Natural killer cell (primary cell): Measurements from ENCODE around the gene TSBP1. TPM values are rescaled to one million over a fixed set of nuclear protein-coding genes. Genes with fewer than 3 reads are reported as not detected.
"Not testable (repeated sequence)": the region's sequence is repeated elsewhere in the genome, so short reads cannot be mapped to it uniquely, and the experiment has no call there.

ENCODE experiments used
- ATAC-seq, 3 donors: fragments of 150-1000 bp in 2 of 3; fragments of 200-7000 bp in 1 of 3; cut with Tn5 transposase; 1 replicate in 1 of 3; 2 replicates in 2 of 3; pipeline ENCODE4 v1.10.0; 2021; ENCODE audit warnings: mild to moderate bottlenecking in 2 of 3, moderate library complexity in 2 of 3
- DNase-seq, 2 donors: peaks; one replicate each; pipeline versions ENCODE4 v3.0.0 to v3.0.0-alpha.2; 2013 to 2021; ENCODE audit warnings: mixed read lengths in 1 of 2
- H3K27ac ChIP-seq: one replicate; pipeline ENCODE4 v1.5.1; 2013; ENCODE audit warnings: mild to moderate bottlenecking, low read length
- H3K27me3 ChIP-seq: one replicate; pipeline ENCODE4 v1.6.1; 2013; ENCODE audit warnings: low read length; ENCODE audit not compliant: control insufficient read depth, insufficient read depth
- H3K36me3 ChIP-seq: one replicate; pipeline ENCODE4 v1.6.1; 2013; ENCODE audit warnings: low read length; ENCODE audit not compliant: control insufficient read depth, insufficient read depth
- H3K4me1 ChIP-seq: one replicate; pipeline ENCODE4 v1.6.1; 2013; ENCODE audit warnings: low read length; ENCODE audit not compliant: control insufficient read depth, insufficient read depth
- H3K4me3 ChIP-seq: one replicate; pipeline ENCODE4 v1.5.1; 2013; ENCODE audit warnings: low read length
- H3K9me3 ChIP-seq: one replicate; pipeline ENCODE4 v1.6.1; 2013; ENCODE audit warnings: low read length; ENCODE audit not compliant: control insufficient read depth, insufficient read depth
- H3K27ac Mint-ChIP-seq, 2 donors: one replicate each; pipeline ENCODE4 v1.8.0; 2022; ENCODE audit warnings: mild to moderate bottlenecking in 2 of 2, mixed read lengths in 2 of 2, moderate library complexity in 1 of 2
- H3K27me3 Mint-ChIP-seq, 2 donors: one replicate each; pipeline ENCODE4 v1.8.0; 2022; ENCODE audit warnings: low read depth in 2 of 2, mixed read lengths in 2 of 2
- H3K36me3 Mint-ChIP-seq: one replicate; pipeline ENCODE4 v1.8.0; 2022; ENCODE audit warnings: mixed read lengths
- H3K4me1 Mint-ChIP-seq, 2 donors: one replicate each; pipeline ENCODE4 v1.8.0; 2022; ENCODE audit warnings: mixed read lengths in 2 of 2
- H3K4me3 Mint-ChIP-seq: one replicate; pipeline ENCODE4 v1.8.0; 2022; ENCODE audit warnings: mild to moderate bottlenecking, moderate library complexity, mixed read lengths
- H3K9me3 Mint-ChIP-seq, 2 donors: one replicate each; pipeline ENCODE4 v1.8.0; 2022; ENCODE audit warnings: mixed read lengths in 2 of 2
- CTCF ChIP-seq: fragments of 200-600 bp; IDR thresholded peaks from one replicate; pipeline ENCODE4 v1.8.0; 2022; ENCODE audit warnings: antibody characterized with exemption
- WGBS: methylation state at CpG from one replicate; pipeline ENCODE4 v1.1.7; 2013; ENCODE audit warnings: missing lambda C conversion rate; ENCODE audit not compliant: insufficient coverage; 5-methylcytosine and 5-hydroxymethylcytosine counted together
- intact Hi-C: fragments of 100-400 bp; cut with micrococcal nuclease; formaldehyde crosslinking; loops from one replicate; pipeline ENCODE4 v1.14.2; 2022
- total RNA-seq, 4 donors: library from RNA; stranded (reverse); fragments of 120-200 nt in 1 of 4; gene quantifications; one replicate each; pipeline versions ENCODE4 v1.2.3 to v1.2.4, GENCODE V29; 2013 to 2022

Gene TSBP1
- total RNA-seq, 3 donors from 2014 or later (not counting 1 experiment from before 2014, with no cell fraction given), result not detected

DNA sequence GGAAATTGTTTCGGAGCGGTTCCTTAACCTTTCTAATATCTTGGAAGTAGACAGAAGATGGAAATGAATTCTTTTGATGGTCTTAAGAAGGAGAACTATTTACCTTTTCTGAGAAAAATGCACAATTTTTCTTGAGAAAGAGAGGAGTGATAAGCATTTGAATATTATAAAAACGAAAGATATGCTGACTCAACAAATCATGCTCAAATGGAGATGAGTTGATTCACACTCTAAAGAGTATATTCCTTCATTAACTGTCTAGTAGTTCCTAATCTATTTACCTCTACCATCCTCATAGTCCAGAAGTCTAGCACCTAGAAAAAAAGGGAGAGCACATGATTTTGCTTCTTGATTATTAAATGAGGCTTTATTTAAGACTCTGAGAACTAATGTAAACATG, 4.1 kb downstream of the TSBP1 start:
- no peaks in the 10 kb centered on the region for H3K9me3 ChIP-seq
- Mint-ChIP-seq H3K27me3 (peaks cover 15 to 20% of the 10 kb centered on the region in 2 donors), H3K27ac (no peak overlapping the region), H3K4me1 (no peaks in the 10 kb centered on the region), H3K36me3 (no peaks in the 10 kb centered on the region), H3K4me3 (no peak overlapping the region), H3K9me3 (no peaks in the 10 kb centered on the region)
- DNase-seq (no peak), ATAC-seq (no peak)
- no peaks in the 10 kb centered on the region for H3K4me1 ChIP-seq
- intact Hi-C loops, result no loop called here
- H3K36me3 ChIP-seq, result no peaks in the 10 kb centered on the region
- no peak overlapping the region for H3K4me3 ChIP-seq
- WGBS, result no CpG with 5 or more reads among the region's 3 CpGs
- no peak for TF ChIP-seq CTCF
- no peak overlapping the region for H3K27ac ChIP-seq
- peaks cover 5% of the 10 kb centered on the region for H3K27me3 ChIP-seq

DNA sequence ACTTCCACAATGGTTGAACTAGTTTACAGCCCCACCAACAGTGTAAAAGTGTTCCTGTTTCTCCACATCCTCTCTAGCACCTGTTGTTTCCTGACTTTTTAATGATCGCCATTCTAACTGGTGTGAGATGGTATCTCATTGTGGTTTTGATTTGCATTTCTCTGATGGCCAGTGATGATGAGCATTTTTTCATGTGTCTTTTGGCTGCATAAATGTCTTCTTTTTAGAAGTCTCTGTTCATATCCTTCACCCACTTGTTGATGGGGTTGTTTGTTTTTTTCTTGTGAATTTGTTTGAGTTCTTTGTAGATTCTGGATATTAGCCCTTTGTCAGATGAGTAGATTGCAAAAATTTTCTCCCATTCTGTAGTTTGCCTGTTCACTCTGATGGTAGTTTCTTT, 12.5 kb downstream of the TSBP1 start:
- H3K4me1 Mint-ChIP-seq, ATAC-seq, H3K36me3 ChIP-seq, H3K4me3 ChIP-seq, H3K27me3 ChIP-seq, H3K27ac ChIP-seq, H3K36me3 Mint-ChIP-seq, H3K9me3 Mint-ChIP-seq, DNase-seq, H3K4me3 Mint-ChIP-seq, intact Hi-C loops, H3K9me3 ChIP-seq, H3K27me3 Mint-ChIP-seq, H3K27ac Mint-ChIP-seq, H3K4me1 ChIP-seq: not testable (repeated sequence)
- no CpG with 5 or more reads among the region's 1 CpG for WGBS

DNA sequence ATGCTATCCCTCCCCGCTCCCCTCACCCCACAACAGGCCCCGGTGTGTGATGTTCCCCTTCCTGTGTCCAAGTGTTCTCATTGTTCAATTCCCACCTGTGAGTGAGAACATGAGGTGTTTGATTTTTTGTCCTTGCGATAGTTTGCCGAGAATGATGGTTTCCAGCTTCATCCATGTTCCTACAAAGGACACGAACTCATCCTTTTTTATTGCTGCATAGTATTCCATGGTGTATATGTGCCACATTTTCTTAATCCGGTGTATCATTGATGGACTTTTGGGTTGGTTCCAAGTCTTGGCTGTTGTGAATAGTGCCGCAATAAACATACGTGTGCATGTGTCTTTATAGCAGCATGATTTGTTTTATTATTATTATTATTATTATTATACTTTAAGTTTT, 13.2 kb downstream of the TSBP1 start:
- H3K27ac ChIP-seq, H3K4me3 ChIP-seq, H3K4me3 Mint-ChIP-seq, H3K4me1 Mint-ChIP-seq, H3K27ac Mint-ChIP-seq, H3K27me3 ChIP-seq, DNase-seq, H3K36me3 ChIP-seq, H3K4me1 ChIP-seq, ATAC-seq, H3K9me3 Mint-ChIP-seq, intact Hi-C loops, H3K36me3 Mint-ChIP-seq, H3K9me3 ChIP-seq: not testable (repeated sequence)
- WGBS, result 98% methylated on average over 4 of the region's 8 CpGs
- peaks cover 3 to 11% of the 10 kb centered on the region in 2 donors for H3K27me3 Mint-ChIP-seq

DNA sequence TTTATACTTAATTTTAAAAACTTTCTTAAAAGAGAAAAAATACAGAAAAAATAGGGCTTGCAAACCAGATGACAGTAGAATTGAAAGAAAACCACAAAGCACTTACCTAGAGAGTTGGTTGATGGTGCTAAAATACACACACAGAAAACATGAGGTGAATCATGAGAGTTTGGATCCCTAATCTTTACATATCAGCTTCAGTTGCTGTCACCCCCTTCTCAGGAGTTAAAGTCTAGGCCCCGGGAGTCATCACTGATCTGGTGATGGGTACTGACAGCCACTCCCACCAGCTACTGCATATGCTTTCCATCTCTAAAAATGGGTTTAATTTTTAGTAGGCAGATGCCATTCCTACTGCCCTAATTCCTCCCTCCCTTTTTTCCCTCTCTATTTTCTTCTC, 16.7 kb downstream of the TSBP1 start:
- Histone ChIP-seq H3K9me3 (no peaks in the 10 kb centered on the region), H3K27me3 (peaks cover 5% of the 10 kb centered on the region), H3K36me3 (no peaks in the 10 kb centered on the region), H3K4me3 (no peak overlapping the region), H3K27ac (no peak overlapping the region), H3K4me1 (no peaks in the 10 kb centered on the region)
- Mint-ChIP-seq H3K4me3 (no peak overlapping the region), H3K9me3 (no peaks in the 10 kb centered on the region), H3K36me3 (no peaks in the 10 kb centered on the region), H3K27ac (no peak overlapping the region), H3K27me3 (peaks cover 6 to 40% of the 10 kb centered on the region in 2 donors), H3K4me1 (no peaks in the 10 kb centered on the region)
- DNase-seq, result no peak
- intact Hi-C loops, result no loop called here
- ATAC-seq, result no peak
- 50% methylated on average over 1 of the region's 1 CpG for WGBS
- no peak for TF ChIP-seq CTCF

GRCh38 chr6:32353348-32353747, 18.4 kb downstream of the TSBP1 start:
- no peak for TF ChIP-seq CTCF
- H3K36me3 ChIP-seq, result no peaks in the 10 kb centered on the region
- H3K4me1 ChIP-seq, result no peaks in the 10 kb centered on the region
- no peak overlapping the region for H3K27ac Mint-ChIP-seq
- no peak overlapping the region for H3K27ac ChIP-seq
- no peak overlapping the region for H3K4me3 Mint-ChIP-seq
- no peaks in the 10 kb centered on the region for H3K9me3 ChIP-seq
- H3K4me1 Mint-ChIP-seq, result no peaks in the 10 kb centered on the region
- DNase-seq, result no peak
- H3K9me3 Mint-ChIP-seq, result no peaks in the 10 kb centered on the region
- no peak for ATAC-seq
- peaks cover 13 to 50% of the 10 kb centered on the region in 2 donors for H3K27me3 Mint-ChIP-seq
- no peaks in the 10 kb centered on the region for H3K36me3 Mint-ChIP-seq
- intact Hi-C loops, result no loop called here
- no peak overlapping the region for H3K4me3 ChIP-seq
- 85% methylated on average over 2 of the region's 2 CpGs for WGBS
- H3K27me3 ChIP-seq, result peaks cover 5% of the 10 kb centered on the region
